NOMO-1 treated with dmso at 0.1 percent for 144 hours (cell line): ENCODE measurements around the gene SARM1.
A peak's percentile ranks its signal among the peaks of the same experiment; 100 is the strongest.

ENCODE experiments used
- DNase-seq: peaks from one replicate; lab custom pipeline; 2025; ENCODE audit not compliant: unreplicated experiment; lab: John Stamatoyannopoulos, UW

The SARM1 gene

DNA sequence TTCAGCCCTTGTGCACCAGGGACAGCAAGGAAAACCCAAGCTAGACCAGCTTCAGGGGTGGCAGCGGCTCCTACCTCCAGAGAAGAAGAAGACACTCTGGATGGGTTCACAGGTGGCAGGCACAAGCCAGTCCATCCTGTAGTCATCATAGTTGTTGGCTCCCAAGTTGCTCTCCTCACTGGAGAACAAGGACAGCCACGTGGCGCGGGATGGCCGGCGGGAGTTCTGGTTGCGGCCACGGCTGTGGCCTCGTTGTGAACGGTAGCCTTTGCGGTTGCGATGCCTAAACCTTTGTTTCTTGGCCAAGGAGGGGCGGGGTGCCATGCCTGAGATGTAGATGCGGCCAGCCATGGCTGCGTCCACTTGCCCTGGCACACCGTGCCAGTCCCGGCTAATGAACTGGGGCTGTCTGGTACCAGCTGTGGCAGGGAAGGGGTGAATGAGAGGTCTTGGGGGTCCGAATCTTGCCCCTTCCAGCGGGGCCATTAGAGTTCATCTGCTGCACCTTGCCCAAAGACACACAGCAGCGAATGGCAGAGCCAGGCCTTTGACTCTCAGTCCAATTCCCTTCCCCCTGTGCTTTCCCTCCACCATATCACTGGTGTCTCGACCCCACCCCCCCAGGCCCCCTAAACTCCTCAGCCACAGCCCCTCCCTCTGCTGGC, 3.7 kb upstream of the SARM1 start:
- DNase-seq, result no peak

DNA sequence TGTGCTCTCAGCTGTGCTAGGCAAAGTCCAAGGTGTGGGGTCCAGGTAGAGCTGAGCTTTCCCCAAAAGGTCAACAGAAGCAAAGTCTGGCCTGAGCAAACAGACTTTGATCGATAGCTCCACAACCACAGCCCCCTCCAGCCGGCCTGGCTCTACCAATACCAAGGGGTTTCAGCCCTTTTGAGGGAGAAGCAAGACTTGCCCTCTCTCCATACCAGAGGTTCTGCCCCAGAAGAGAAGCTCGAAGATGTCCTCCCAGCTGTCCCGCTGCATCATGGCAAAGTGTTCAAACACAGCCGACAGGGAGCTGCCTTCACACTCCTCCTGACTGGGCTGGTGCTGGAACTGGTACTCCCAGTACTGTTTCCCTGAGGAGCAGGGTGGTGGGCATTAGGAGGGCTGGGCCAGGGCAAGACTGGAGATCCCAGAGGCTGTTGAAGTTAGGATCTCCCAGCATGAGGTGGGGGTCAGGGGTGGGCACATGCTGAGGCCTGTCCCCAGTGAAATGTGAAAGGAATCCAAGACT, 3.1 kb upstream of the SARM1 start:
- DNase-seq, result no peak

DNA sequence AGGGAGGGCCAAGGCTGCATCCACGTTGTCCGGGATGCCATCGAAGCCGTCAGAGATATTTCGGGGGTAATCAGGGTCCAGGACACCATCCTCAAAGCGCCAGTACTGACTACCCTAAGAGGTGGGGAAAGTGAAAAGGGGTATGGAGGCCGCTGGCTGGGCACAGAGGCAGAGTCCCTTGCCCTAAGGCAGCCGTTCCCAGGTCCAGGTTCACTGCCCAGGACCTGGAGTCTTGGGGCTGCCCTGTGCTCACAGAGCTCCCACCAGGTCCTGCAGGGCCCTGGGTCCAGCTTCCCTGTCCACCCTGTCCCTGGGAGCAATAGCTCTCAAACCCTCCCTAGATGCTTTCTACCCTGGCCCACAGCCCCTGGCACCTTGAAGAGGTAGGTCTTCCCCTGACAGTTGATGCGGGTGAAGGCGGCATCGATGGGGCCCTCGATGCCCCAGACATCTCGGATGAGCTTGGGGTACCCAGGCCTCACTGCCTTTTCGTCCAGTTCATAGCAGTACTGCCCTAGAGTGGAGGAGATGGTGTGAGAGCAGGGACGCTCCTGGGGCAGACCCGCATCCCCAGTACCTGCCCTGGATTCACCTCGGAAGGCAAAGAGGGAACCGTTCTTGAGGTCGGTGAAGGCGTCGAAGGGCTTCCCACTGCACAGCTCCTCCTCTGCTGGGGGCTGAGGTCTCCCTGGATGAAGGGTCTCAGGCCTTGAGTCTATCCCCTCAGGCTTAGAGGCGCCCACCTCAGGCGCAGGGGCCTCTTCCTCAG, 2.4 kb upstream of the SARM1 start:
- DNase-seq, result no peak

DNA sequence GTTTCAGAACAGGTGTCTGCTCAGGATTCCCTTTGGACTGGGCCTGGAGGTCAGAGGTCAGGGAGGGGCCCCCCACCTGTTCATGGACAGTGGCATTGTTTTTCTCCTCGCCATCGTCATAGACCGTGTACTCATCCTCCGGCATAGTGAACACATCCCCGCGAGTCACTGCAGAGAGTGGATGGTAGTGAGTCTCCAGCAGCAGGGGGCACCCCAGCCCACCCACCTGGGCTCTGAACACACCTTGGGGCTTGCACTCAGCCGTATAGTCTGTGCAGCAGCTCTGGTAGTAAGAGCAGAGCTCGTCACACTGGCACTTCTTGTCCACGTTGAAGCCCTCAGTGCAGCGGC, 1.8 kb upstream of the SARM1 start:
- no peak for DNase-seq

DNA sequence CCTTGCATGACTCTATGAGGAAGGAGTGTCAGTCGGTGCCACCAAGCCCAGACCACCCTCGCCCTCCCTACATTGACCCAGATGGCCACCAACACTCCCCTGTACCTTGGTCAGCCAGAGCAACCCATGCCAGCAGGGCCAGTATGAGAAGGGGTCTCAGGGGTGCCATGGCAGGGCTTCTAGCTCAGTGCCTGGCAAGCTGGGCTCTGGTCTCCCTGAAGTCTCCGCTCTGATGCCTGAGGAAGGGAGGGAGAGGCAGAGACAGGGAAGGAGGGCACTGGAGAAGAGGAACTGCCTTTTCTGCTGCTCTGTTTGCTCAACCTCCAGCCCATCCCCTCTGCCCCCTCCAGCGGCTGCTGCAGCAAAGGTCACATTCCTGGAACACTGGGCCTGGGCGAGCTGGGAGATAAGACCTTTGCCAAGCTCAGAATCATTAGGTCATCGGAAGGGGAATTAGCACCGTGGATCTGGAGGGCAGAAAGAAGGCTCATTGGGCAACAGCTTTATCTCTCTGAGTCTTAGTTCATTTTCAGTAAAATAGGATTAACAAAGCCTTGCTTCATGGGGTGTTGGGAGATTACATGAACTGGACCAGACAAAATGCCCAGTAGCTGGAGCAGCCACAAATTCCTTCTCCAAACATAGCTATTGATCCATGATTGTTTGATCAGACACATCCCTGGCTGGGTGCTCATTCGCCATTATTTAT, 1.3 kb upstream of the SARM1 start, which contains the start of gene VTN:
Gene VTN, minus strand, starts transcription at position 273 of the 709 bp plus-strand sequence. Its CDS starts 104 bp downstream, at position 169.
- peak; percentile 4 for DNase-seq

DNA sequence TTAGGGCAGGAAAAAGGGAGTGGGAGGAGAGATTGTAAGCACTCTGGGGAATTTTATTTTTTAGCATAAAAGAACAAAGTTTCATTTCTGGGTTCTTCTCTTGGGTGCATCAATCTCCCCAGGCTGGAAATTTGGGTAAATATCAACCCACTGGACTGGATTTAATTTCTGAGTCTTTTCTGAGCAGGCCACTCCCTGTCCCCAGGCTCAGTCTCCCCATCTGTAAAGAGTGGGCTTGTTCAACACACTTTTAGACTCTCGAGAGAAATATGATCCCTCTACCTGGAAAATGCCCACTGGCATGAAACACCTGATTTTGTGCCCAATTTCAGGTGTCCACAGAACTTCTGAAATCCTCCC, 770 bp upstream of the SARM1 start:
- DNase-seq, result no peak

DNA sequence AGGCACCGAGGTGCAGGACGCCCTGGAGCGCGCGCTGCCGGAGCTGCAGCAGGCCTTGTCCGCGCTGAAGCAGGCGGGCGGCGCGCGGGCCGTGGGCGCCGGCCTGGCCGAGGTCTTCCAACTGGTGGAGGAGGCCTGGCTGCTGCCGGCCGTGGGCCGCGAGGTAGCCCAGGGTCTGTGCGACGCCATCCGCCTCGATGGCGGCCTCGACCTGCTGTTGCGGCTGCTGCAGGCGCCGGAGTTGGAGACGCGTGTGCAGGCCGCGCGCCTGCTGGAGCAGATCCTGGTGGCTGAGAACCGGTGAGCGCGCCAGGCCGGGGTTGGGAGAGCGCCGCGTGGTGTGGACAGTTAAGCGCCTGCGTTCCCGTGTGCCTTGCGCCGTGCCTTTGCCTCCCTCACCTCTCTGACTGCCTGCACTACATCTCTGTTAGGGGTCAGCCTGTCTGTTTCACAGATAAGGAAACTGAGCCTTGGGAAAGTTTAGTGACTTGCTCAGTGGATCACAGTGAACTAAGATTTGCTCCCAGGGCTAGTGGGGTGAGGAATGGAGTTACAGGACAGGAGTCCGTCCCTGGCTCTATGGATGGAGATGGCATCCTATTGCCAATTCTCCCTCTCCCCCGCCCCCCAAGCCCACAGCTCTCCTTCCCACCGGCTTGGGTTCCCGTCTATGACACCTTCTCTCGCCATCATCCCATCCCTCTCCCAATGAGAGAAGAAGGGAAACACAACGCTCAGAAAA, 880 bp downstream of the SARM1 start:
- no peak for DNase-seq

DNA sequence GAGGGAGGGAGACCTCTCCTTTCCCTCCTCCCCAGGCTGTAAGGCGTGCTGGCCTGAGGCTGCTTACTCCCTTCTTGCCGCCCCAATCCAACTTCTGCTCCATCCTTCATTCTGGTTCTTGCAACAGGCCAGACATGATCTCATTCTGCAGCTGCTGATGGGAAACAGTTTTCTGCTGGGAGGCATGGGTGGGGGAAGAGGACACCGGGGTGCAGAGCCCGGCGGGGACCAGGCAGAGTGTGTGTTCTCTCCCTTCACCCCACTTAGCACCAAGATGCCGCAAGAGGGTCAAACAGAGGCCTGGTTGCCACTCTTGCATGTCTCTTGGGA, 1.4 kb downstream of the SARM1 start:
- DNase-seq, result no peak

DNA sequence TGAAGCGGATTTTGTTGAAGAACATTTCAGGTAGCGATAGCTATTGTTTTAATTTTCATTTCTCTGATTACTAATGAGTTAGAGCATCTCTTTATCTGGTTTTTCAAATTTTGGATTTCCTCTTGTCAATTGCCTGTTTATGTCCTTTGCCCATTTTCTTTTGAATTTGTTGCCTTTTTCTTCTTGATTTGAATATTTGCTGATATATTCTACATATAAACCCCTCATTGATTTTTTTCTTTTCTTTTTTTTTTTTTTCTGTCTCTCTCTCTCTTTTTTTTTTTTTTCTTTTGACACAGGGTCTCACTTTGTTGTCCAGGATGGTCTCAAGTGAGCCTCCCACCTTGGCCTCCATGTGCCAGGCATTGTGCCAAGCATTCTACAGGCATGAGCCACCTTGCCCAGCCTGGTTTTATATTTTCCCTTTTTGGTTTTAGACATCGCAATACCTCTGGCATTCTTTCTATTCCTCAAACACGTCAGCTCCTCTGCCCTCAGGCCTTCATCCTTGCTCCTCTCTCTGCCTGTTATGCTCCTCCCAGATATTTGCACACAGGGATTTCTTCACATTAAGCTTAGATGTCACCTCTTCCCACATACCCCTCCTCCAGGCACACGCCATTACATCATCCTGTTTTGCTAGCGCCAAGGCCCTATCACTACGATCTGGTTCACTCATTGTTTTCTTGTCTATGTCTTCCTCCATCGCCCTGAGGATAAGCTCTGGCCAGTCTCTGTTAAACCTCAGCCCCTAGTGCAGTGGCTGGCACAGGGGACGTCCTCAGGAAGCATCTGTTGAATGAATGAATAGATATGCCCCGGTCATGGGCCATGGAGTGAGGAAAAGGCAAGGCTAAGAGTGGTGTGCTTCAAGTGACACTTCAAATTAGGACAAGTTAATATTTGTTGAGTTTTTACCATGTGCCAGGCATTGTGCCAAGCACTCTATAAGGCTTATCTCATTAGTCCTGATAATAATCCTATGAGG, 8.6 kb downstream of the SARM1 start:
- no peak for DNase-seq

DNA sequence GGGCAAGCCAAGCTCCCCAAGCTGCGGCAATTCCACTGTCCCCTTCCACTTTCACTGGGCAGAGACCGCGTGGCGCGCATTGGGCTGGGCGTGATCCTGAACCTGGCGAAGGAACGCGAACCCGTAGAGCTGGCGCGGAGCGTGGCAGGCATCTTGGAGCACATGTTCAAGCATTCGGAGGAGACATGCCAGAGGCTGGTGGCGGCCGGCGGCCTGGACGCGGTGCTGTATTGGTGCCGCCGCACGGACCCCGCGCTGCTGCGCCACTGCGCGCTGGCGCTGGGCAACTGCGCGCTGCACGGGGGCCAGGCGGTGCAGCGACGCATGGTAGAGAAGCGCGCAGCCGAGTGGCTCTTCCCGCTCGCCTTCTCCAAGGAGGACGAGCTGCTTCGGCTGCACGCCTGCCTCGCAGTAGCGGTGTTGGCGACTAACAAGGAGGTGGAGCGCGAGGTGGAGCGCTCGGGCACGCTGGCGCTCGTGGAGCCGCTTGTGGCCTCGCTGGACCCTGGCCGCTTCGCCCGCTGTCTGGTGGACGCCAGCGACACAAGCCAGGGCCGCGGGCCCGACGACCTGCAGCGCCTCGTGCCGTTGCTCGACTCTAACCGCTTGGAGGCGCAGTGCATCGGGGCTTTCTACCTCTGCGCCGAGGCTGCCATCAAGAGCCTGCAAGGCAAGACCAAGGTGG, 9.8 kb downstream of the SARM1 start:
- DNase-seq, result no peak

DNA sequence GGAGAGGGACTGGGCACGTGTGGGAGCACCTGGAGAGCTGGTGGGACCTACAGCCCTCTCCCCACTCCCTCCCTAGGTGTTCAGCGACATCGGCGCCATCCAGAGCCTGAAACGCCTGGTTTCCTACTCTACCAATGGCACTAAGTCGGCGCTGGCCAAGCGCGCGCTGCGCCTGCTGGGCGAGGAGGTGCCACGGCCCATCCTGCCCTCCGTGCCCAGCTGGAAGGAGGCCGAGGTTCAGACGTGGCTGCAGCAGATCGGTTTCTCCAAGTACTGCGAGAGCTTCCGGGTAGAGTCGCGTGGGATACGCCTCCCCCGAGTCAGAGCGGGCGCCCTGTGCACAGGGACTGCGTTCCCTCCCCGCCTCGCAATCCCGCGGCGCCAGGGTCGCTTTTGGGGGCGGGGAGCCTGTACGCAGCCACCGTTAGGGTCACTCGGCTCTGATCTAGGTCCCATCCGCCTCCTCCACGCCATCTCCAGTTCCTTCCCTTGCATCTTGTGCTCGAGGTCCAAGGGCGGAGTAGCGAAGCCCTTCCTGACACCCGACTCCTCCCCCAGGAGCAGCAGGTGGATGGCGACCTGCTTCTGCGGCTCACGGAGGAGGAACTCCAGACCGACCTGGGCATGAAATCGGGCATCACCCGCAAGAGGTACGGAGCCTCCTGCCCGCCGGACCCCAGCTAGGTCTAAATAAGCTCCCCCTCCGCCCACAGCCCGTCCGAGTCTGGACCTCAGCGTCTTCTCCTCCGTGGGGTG, 13.0 kb downstream of the SARM1 start:
- peak; percentile 71 for DNase-seq

DNA sequence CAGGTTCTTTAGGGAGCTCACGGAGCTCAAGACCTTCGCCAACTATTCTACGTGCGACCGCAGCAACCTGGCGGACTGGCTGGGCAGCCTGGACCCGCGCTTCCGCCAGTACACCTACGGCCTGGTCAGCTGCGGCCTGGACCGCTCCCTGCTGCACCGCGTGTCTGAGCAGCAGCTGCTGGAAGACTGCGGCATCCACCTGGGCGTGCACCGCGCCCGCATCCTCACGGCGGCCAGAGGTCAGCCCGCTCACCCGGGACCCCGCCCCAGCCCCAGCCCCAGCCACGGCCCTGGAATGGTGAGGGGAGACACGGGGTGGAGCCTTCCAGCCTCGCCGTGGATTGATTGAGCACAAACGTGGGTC, 13.5 kb downstream of the SARM1 start:
- DNase-seq, result no peak

DNA sequence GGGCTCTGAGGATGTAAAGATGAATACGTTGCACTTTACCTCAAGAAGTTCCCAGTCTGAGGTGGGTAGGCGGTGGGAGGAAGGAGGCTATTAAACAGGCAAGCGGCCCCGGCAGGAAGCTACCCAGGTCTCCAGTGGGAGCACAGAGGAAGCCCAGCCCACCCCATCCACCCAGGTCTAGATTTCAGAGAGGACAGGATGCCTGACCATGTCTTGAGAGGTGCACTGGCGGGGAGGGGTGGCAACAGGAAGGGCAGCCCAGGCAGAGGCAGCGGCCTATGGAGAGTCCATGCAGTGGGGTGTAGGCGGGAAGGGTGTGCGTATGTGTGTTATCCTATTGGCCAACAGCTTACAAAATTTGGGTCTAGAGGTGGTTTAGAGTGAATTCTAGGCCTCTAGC, 13.9 kb downstream of the SARM1 start:
- DNase-seq, result no peak

DNA sequence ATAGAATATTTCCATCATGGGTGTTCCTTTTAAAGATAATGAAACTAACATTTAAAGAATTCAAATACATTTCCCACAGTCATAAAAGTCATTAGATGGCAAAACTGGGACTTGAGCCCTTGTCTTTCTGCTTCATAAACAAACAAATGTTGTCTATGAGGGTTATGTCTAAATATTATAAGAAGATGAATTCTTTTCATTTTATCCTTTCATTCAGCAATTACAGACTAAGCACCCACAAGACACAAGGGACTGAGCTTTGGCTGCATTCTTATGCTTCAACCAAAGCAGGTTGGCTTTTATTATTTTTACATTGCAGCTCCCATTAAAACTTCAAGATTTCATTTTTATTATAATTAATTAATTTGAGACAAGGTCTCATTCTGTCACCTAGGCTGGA, 14.9 kb downstream of the SARM1 start:
- DNase-seq, result no peak

DNA sequence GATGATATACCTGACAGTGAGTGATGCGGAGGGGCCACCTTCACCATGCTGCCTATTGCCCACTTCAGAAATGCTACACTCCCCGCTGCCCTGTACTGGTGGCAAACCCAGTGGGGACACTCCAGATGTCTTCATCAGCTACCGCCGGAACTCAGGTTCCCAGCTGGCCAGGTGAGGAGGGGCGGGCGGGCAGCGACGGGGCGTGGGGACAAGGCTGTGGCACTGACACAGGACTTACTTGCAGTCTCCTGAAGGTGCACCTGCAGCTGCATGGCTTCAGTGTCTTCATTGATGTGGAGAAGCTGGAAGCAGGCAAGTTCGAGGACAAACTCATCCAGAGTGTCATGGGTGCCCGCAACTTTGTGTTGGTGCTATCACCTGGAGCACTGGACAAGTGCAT, 16.6 kb downstream of the SARM1 start:
- DNase-seq, result no peak

DNA sequence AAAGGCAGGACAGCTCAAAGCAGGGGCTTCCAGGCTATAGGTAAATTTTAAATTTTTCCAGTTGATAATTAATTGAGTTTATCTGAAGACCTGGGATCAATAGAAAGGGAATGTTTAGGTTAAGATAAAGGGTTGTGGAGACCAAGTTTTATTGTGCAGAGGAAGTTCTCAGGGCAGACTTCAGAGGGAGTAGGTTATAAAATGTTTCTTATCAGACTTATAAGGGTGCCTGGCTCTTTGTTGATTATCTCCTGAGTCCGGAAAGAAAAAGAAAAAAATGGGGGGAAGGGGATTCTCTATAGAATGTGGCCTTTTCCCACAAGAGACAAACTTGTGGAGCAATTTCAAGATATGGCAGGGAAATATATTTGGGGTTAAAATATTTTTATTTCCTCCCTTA, 18.6 kb downstream of the SARM1 start:
- DNase-seq, result no peak

DNA sequence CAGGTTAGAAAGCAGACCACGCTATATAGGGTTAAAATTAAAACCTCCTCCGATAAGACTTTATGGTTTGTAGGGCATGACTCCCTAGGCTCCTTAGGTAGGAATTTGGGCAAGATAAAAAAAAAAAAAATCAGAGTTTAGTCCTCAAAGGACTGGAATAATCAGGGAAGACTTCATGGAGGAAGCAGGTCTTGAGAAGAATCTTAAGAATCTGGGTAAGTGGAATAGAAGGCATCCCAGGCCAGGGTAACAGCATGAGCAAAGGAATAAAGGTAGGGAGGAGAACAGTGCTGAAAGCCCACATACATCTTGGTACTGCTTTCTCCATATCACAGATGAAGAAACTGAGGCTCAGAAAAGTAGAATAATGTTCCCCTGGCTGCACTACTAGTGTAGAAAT, 19.1 kb downstream of the SARM1 start:
- no peak for DNase-seq

DNA sequence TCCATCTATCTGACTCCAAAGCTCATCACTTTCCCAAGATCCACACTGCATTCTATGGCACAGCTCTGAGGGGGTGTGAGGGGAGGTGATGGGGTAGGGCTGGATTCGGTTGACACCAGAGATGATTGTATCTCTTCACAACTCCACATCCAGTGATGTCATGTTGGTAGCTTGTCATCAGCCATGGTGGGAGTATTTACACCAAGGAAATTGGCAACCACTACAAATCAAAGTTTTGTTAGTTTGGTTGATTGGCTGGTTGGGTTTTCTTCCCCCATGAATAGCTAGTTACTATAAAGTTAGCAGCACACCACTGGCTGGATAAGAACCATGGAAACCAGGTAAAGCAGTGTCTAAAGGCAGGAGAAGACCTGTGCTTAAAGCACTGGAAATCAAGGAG, 19.5 kb downstream of the SARM1 start:
- DNase-seq, result no peak

DNA sequence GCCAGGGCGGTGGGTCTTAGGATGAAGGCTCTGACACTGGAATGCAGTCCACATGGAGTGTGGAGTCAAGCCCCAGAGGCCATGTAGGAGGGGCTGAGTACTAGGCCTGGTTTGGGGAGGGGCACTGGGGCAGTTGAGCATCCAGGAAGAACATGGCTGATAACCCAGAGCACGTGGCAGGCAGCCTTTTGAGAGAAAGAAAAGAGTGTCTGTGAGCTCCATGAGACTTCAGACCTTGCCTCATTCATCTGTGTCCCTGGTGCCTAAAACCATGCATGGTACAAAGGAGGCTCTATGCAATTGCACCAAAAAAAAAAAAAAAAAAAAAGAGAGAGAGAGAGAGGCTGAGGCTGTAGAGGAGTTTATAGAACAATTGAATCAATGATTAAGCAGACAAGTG, 19.9 kb downstream of the SARM1 start:
- DNase-seq, result no peak
